GDM1 (cell line): ENCODE measurements around the gene P2RX5.

Experiments
- DNase-seq: peaks from one replicate; lab custom pipeline; 2025; lab: John Stamatoyannopoulos, UW

Gene P2RX5

GRCh38 chr17:3681057-3681456, 14.9 kb downstream of the P2RX5 start:
- no peak for DNase-seq

GRCh38 chr17:3679531-3680126, 16.3 kb downstream of the P2RX5 start:
- no peak for DNase-seq

GRCh38 chr17:3678821-3679530, 17.0 kb downstream of the P2RX5 start:
- no peak for DNase-seq

GRCh38 chr17:3678095-3678820, 17.7 kb downstream of the P2RX5 start:
- no peak for DNase-seq

GRCh38 chr17:3675886-3676285, 20.1 kb downstream of the P2RX5 start:
- no peak for DNase-seq

- no peak for DNase-seq
Observed at GRCh38 chr17:3672571-3672970, 23.4 kb downstream of the P2RX5 start.

GRCh38 chr17:3669548-3669947, 26.4 kb downstream of the P2RX5 start:
- no peak for DNase-seq

- no peak for DNase-seq
Observed at GRCh38 chr17:3669085-3669347, 26.9 kb downstream of the P2RX5 start.

GRCh38 chr17:3668279-3669084, 27.5 kb downstream of the P2RX5 start, which contains the start of the genes EMC6 and TAX1BP3:
Gene EMC6, plus strand, starts transcription at chr17:3668812. Its CDS starts 335 bp downstream, at chr17:3669147.
Gene TAX1BP3, minus strand, starts transcription at chr17:3668578. Its CDS starts 52 bp downstream, at chr17:3668526.
- peak; percentile 96 for DNase-seq

- DNase-seq, result no peak
Observed at GRCh38 chr17:3667366-3668278, 28.3 kb downstream of the P2RX5 start.

- no peak for DNase-seq
Observed at GRCh38 chr17:3666516-3666915, 29.4 kb downstream of the P2RX5 start.

- no peak for DNase-seq
Observed at GRCh38 chr17:3665834-3666233, 30.1 kb downstream of the P2RX5 start.

GRCh38 chr17:3663102-3664011, 32.6 kb downstream of the P2RX5 start:
- DNase-seq, result no peak

GRCh38 chr17:3660311-3660891, 35.6 kb downstream of the P2RX5 start:
- DNase-seq, result no peak

- DNase-seq, result no peak
Observed at GRCh38 chr17:3659541-3660111, 36.3 kb downstream of the P2RX5 start.

- DNase-seq, result no peak
Observed at GRCh38 chr17:3658784-3659449, 37.0 kb downstream of the P2RX5 start.

- no peak for DNase-seq
Observed at GRCh38 chr17:3657874-3658783, 37.8 kb downstream of the P2RX5 start.

GRCh38 chr17:3657588-3657869, 38.4 kb downstream of the P2RX5 start:
- DNase-seq, result no peak
